HG02678 (cell line): ENCODE results near the gene DIAPH2.

Experiments used
- ATAC-seq: cut with Tn5 transposase; IDR thresholded peaks from one replicate; pipeline ENCODE4 v1.9.1; 2021; ENCODE audit warnings: mild to moderate bottlenecking, moderate library complexity; ENCODE audit not compliant: unreplicated experiment

DIAPH2 gene

GRCh38 chrX:97628807-97629596, 944.4 kb downstream of the DIAPH2 start:
- no peak for ATAC-seq

- ATAC-seq, result no peak
Observed at GRCh38 chrX:97629597-97629985, 944.9 kb downstream of the DIAPH2 start.

GRCh38 chrX:97633798-97634197, 949.2 kb downstream of the DIAPH2 start:
- no peak for ATAC-seq

GRCh38 chrX:97636473-97637140, 952.0 kb downstream of the DIAPH2 start:
- no peak for ATAC-seq

GRCh38 chrX:97637289-97637688, 952.6 kb downstream of the DIAPH2 start:
- no peak for ATAC-seq

GRCh38 chrX:97638621-97639020, 954.0 kb downstream of the DIAPH2 start:
- no peak for ATAC-seq

GRCh38 chrX:97639526-97639925, 954.9 kb downstream of the DIAPH2 start:
- ATAC-seq, result no peak
